ENCODE data around the gene LMNTD2. TPM values are rescaled to one million over a fixed set of nuclear protein-coding genes. Genes with fewer than 3 reads are reported as not detected.
A peak's percentile ranks its signal among the peaks of the same experiment; 100 is the strongest.

Gene LMNTD2
- total RNA-seq, 2 experiments from 2014 or later = 2.5 to 2.7 TPM

GRCh38 chr11:550746-551085, 9.8 kb downstream of the LMNTD2 start:
- H3K4me3 Mint-ChIP-seq = no peak overlapping the region
- H3K27me3 Mint-ChIP-seq = no peaks in the 10 kb centered on the region
- DNase-seq = peak; percentile 22
- no peaks in the 10 kb centered on the region for H3K36me3 Mint-ChIP-seq
- no peaks in the 10 kb centered on the region for H3K9me3 Mint-ChIP-seq
- H3K4me1 Mint-ChIP-seq = no peaks in the 10 kb centered on the region
- POLR2A ChIA-PET = no interaction called here
- H3K27ac Mint-ChIP-seq = no peak overlapping the region
- no peak for ATAC-seq (ENCODE audit: low read depth)

GRCh38 chr11:550021-550745, 10.4 kb downstream of the LMNTD2 start:
- H3K27ac Mint-ChIP-seq = no peak overlapping the region
- H3K4me1 Mint-ChIP-seq = no peaks in the 10 kb centered on the region
- POLR2A ChIA-PET = no interaction called here
- H3K27me3 Mint-ChIP-seq = no peaks in the 10 kb centered on the region
- H3K9me3 Mint-ChIP-seq = no peaks in the 10 kb centered on the region
- peak; percentile 26 for DNase-seq
- no peak for ATAC-seq (ENCODE audit: low read depth)
- H3K36me3 Mint-ChIP-seq = no peaks in the 10 kb centered on the region
- H3K4me3 Mint-ChIP-seq = no peak overlapping the region

GRCh38 chr11:548700-549603, 11.6 kb downstream of the LMNTD2 start:
- Mint-ChIP-seq H3K4me1 (no peaks in the 10 kb centered on the region), H3K36me3 (no peaks in the 10 kb centered on the region), H3K9me3 (no peaks in the 10 kb centered on the region), H3K4me3 (no peak overlapping the region), H3K27me3 (no peaks in the 10 kb centered on the region), H3K27ac (no peak overlapping the region)
- ATAC-seq (ENCODE audit: low read depth) (no peak), DNase-seq (no peak)
- POLR2A ChIA-PET = no interaction called here

DNA sequence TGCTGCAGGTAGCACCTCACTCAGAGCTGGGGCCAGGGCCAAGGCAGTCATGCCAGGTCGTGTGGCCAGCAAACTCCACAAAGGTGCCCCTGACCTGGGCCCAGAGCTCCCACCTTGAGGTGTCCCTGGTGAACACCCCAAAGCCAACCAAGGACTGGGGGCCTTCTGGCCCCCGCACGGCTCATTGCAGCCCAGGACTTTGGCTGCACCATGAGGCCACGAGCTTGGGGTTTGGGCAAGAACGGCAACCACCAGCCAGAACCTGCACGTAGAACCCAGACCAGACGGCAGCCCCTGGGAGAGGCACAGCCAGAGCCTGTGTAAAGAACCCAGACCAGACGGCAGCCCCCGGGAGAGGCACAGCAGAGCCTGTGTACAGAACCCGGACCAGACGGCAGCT, 15.4 kb downstream of the LMNTD2 start:
- Mint-ChIP-seq H3K9me3 (no peaks in the 10 kb centered on the region), H3K36me3 (no peaks in the 10 kb centered on the region), H3K27ac (no peak overlapping the region), H3K4me1 (no peaks in the 10 kb centered on the region), H3K4me3 (no peak overlapping the region), H3K27me3 (no peaks in the 10 kb centered on the region)
- DNase-seq = no peak
- POLR2A ChIA-PET = interaction anchor here (1.1 kb wide), 1 partner anchor 69 kb away, joined by 3 read pairs; no protein-coding TSS in a partner anchor
- no peak for ATAC-seq (ENCODE audit: low read depth)

DNA sequence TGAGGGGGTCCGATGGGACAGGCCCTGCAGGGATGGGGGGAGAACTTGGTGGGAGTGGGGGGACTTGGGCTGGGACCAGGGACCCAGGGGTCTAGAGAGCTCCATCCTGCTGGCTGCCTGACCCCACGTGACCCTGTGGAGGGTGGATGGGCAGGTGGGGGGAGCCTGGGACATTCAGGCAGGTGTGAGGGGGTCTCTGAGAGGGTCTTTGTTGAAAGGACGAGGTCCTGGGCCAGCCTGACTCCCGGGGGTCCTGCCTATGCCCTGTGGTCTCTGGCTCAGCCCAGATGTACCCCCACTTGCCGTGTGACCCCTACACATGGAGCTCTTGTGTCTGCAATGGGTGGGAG, 15.7 kb downstream of the LMNTD2 start:
- no peaks in the 10 kb centered on the region for H3K9me3 Mint-ChIP-seq
- H3K4me1 Mint-ChIP-seq = no peaks in the 10 kb centered on the region
- H3K36me3 Mint-ChIP-seq = no peaks in the 10 kb centered on the region
- ATAC-seq (ENCODE audit: low read depth) (no peak), DNase-seq (no peak)
- no peak overlapping the region for H3K27ac Mint-ChIP-seq
- H3K4me3 Mint-ChIP-seq = no peak overlapping the region
- H3K27me3 Mint-ChIP-seq = no peaks in the 10 kb centered on the region
- POLR2A ChIA-PET = no interaction called here

DNA sequence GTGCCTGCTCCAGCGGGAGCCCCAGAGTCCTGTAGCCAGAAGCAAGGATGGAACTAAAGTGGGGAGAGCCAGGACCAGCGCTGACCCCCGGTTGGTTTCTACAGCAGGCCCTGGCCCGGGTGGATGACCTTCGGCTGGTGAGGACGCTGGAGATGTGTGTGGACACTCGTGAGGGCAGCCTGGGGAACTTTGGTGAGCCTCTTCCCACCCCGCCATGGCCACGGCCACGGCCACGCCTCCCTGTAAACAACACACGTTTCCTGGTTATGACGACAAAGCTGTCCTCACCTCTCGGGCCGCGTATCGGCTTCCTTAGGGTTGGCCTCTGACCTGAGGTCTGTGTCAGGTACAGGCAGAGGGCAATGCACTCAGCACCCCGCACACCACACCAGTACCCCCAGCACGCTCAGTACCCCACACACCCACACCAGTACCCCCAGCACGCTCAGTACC, 19.1 kb downstream of the LMNTD2 start:
- ATAC-seq (ENCODE audit: low read depth) = no peak
- Mint-ChIP-seq H3K27me3 (no peaks in the 10 kb centered on the region), H3K36me3 (no peaks in the 10 kb centered on the region), H3K4me3 (no peak overlapping the region), H3K4me1 (peaks cover 3% of the 10 kb centered on the region), H3K9me3 (no peaks in the 10 kb centered on the region), H3K27ac (no peak overlapping the region)
- DNase-seq = no peak
- POLR2A ChIA-PET = no interaction called here

- Mint-ChIP-seq H3K4me1 (peaks cover 7% of the 10 kb centered on the region), H3K36me3 (no peaks in the 10 kb centered on the region), H3K4me3 (no peak overlapping the region), H3K9me3 (no peaks in the 10 kb centered on the region), H3K27me3 (no peaks in the 10 kb centered on the region), H3K27ac (no peak overlapping the region)
- DNase-seq = no peak
- POLR2A ChIA-PET = no interaction called here
- no peak for ATAC-seq (ENCODE audit: low read depth)
Observed at GRCh38 chr11:540583-541432, 19.7 kb downstream of the LMNTD2 start.

DNA sequence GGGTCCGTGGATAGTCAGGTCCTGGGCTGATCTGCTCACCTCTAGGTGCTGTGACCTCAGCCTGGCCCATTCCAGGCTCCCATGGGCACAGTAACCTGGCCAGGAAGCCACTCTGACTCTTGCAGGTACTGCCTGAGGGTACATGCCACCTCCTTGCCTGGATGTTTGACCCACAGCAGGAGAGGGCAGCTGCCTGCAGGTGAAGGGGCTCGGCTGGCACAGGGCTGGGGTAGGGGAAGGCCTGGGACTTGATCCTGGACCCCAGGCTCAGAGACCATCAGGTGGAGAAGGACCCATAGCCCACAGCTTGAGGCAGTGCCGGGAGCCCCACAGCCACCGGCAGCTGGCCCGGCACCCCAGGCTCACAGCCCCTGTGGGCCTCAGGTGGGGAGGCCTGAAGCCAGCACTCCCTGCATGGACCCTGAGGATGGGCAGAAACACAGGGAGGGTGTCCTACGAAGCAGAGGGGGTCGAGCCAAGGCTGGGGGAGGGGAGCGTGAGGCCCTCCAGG, 20.5 kb downstream of the LMNTD2 start:
- no peak for ATAC-seq (ENCODE audit: low read depth)
- Mint-ChIP-seq H3K27me3 (no peaks in the 10 kb centered on the region), H3K36me3 (no peaks in the 10 kb centered on the region), H3K27ac (no peak overlapping the region), H3K4me3 (no peak overlapping the region), H3K4me1 (peaks cover 7% of the 10 kb centered on the region), H3K9me3 (no peaks in the 10 kb centered on the region)
- POLR2A ChIA-PET = no interaction called here
- DNase-seq = no peak

DNA sequence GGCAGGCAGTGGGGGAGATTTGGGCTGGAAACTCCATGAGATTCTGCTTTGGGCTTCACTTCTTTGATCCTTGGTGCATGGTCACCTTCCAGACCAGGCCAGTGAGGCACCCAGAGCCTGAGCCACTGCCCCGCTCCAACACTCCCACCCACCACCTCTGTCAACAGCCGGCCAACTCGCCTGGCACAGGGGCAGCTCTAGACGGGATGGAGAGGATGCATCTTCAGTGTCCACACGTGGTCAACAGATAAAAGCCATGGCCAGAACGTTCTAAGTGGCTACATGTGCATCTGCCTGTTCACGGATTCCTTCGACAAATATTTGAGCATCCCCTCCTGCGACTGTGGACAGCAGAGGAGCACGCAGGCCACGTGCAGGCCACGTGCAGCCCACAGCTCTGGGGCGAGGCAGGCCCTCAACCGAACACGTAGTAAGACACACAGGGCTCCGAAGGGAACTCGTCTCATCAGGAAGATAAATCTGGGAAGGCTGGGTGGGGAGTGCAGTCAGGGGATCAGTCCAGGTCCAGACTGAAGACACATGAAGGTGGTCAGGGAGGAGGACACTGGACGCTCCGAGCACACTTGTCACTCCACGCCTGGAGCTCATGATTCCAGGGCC, 22.0 kb downstream of the LMNTD2 start:
- DNase-seq = no peak
- Mint-ChIP-seq H3K27me3 (no peaks in the 10 kb centered on the region), H3K27ac (no peak overlapping the region), H3K9me3 (no peaks in the 10 kb centered on the region), H3K4me3 (no peak overlapping the region), H3K4me1 (peaks cover 7% of the 10 kb centered on the region), H3K36me3 (no peaks in the 10 kb centered on the region)
- no peak for ATAC-seq (ENCODE audit: low read depth)
- POLR2A ChIA-PET = interaction anchor here (0.7 kb wide), 1 partner anchor 37 kb away, joined by 3 read pairs; no protein-coding TSS in a partner anchor

DNA sequence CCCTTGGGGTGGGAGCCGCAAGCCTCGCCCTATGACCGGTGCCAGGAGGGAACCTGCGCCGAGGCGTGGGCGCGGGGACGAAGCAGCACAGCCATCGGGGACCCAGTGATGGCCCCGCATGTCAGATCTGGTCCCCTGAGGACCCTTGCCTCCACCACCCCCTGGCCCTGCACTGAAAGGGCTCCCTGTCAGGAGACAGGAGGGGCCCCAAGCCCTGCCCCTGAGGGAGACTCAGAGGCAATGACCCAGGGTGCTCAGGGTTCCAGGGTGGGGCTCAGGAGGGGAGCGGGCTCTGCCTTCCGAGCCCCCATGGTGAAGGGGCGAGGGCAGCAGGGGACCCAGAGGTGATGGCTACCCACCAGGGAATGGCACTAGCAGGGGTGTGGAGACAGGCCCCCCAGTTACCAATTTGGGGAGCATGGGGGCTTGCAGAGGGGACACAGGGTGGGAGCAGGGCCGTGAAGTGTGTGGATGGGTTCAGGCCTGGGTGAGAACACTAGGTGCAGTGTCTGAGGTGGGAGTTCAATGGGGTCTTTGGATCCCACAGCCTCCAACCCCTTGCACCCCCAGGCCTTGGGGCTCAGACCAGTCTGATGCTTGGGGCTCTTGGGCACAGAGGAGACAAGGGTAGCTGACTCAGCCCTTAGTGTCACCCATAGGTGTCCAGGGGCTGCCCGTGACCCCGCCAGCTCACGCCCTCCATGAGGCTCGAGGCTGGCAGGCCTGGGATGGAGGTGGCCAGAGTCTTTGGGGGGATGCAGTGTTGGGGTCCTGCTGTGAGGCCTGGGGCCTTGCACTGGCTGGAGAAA, 22.7 kb downstream of the LMNTD2 start:
- no peaks in the 10 kb centered on the region for H3K27me3 Mint-ChIP-seq
- ATAC-seq (ENCODE audit: low read depth) (no peak), DNase-seq (peak; percentile 33)
- POLR2A ChIA-PET = interaction anchor here (0.6 to 3.3 kb wide), 5 partner anchors 17 to 282 kb away, joined by 3 to 14 read pairs (median 3); no protein-coding TSS in a partner anchor
- H3K4me1 Mint-ChIP-seq = peaks cover 7% of the 10 kb centered on the region
- H3K27ac Mint-ChIP-seq = peak overlapping the region; percentile 54
- H3K4me3 Mint-ChIP-seq = peak overlapping the region; percentile 68
- no peaks in the 10 kb centered on the region for H3K36me3 Mint-ChIP-seq
- no peaks in the 10 kb centered on the region for H3K9me3 Mint-ChIP-seq

- DNase-seq (peak; percentile 90), ATAC-seq (ENCODE audit: low read depth) (peak; percentile 35)
- POLR2A ChIA-PET = interaction anchor here (0.6 to 3.3 kb wide), 9 partner anchors 18 to 282 kb away, joined by 3 to 14 read pairs (median 3); partner anchors contain the start of genes RNH1, RPLP2 and SIGIRR
- Mint-ChIP-seq H3K27me3 (no peaks in the 10 kb centered on the region), H3K27ac (peak within 1 kb of the TSS; percentile 92), H3K36me3 (peaks cover 2% of the 10 kb centered on the region), H3K4me1 (peaks cover 7% of the 10 kb centered on the region), H3K4me3 (peak within 1 kb of the TSS; percentile 89), H3K9me3 (no peaks in the 10 kb centered on the region)
Observed at GRCh38 chr11:536841-537621, 23.5 kb downstream of the LMNTD2 start, which contains the start of gene LRRC56. LRRC56 (plus strand) TSS chr11:537527; CDS start chr11:540685, 3,158 bp downstream.

All from activated naive CD8-positive, alpha-beta T cell treated with anti-CD3 and anti-CD28 coated beads, Interleukin-2, amount 10 ng/mL, durations not matched to agents 7 days and 5 days (primary cell).